HEK293 (cell line): ENCODE results near the gene ITPR2.

ENCODE experiments used
- CTCF ChIP-seq: fragments of 450-650 bp; formaldehyde crosslinking; IDR thresholded peaks from 2 replicates; pipeline ENCODE4 v1.5.1; 2016; ENCODE audit warnings: missing biosample characterization, missing genetic modification characterization
- PATZ1 ChIP-seq: fragments of 450-650 bp; formaldehyde crosslinking; IDR thresholded peaks from 2 replicates; pipeline ENCODE4 v1.5.1; 2016; ENCODE audit warnings: missing biosample characterization, missing genetic modification characterization
- PBX3 ChIP-seq: sonication (generic); formaldehyde crosslinking; IDR thresholded peaks from 2 replicates; pipeline ENCODE4 v1.8.1; 2022; ENCODE audit warnings: mild to moderate bottlenecking, moderate library complexity, missing genetic modification reagents
- ZBTB44 ChIP-seq: fragments of 450-650 bp; IDR thresholded peaks from 2 replicates; pipeline ENCODE4 v1.5.1; 2018; ENCODE audit warnings: missing biosample characterization, mild to moderate bottlenecking, missing genetic modification characterization
- ZNF274 ChIP-seq, 2 experiments: fragments of 200-500 bp in 1 of 2; fragments of 450-650 bp in 1 of 2; sonication (Bioruptor generic) in 1 of 2; formaldehyde crosslinking in 1 of 2; IDR thresholded peaks; 2 replicates each; pipeline versions ENCODE4 v1.5.1 to v1.6.1; 2014 to 2016; ENCODE audit warnings: borderline replicate concordance in 1 of 2, inconsistent platforms in 1 of 2, low read length in 1 of 2, missing biosample characterization in 1 of 2, missing genetic modification characterization in 1 of 2
- ZNF48 ChIP-seq: fragments of 450-650 bp; formaldehyde crosslinking; IDR thresholded peaks from 2 replicates; pipeline ENCODE4 v1.5.1; 2016; ENCODE audit warnings: missing biosample characterization, missing genetic modification characterization
- ZNF580 ChIP-seq: fragments of 450-650 bp; formaldehyde crosslinking; IDR thresholded peaks from 2 replicates; pipeline ENCODE4 v1.5.1; 2016; ENCODE audit warnings: missing biosample characterization, missing genetic modification characterization
- ZNF585B ChIP-seq: fragments of 450-650 bp; formaldehyde crosslinking; IDR thresholded peaks from 2 replicates; pipeline ENCODE4 v1.5.1; 2016; ENCODE audit warnings: missing biosample characterization, missing genetic modification characterization
- ZNF76 ChIP-seq: fragments of 450-650 bp; formaldehyde crosslinking; IDR thresholded peaks from 2 replicates; pipeline ENCODE4; 2016; ENCODE audit warnings: low read depth, missing biosample characterization, missing genetic modification characterization, borderline replicate concordance

- TF ChIP-seq ZNF274 (IDR thresholded peaks at IDR 0.05; ENCODE audit: low read length) = no peak
- TF ChIP-seq ZNF274 (tag by site-specific recombination; IDR thresholded peaks at IDR 0.05; ENCODE audit: borderline replicate concordance) = no peak
- TF ChIP-seq ZNF580 (tag by site-specific recombination) = no peak
- no peak for TF ChIP-seq ZNF76 (tag by site-specific recombination)
- TF ChIP-seq PBX3 (CRISPR knock-in tag) = no peak
- no peak for TF ChIP-seq ZBTB44
- no peak for TF ChIP-seq CTCF (tag by site-specific recombination)
- TF ChIP-seq ZNF585B (tag by site-specific recombination) = no peak
- no peak for TF ChIP-seq PATZ1
- TF ChIP-seq ZNF48 (tag by site-specific recombination) = no peak
Observed at GRCh38 chr12:26467351-26467750, 365.6 kb downstream of the ITPR2 start.
